ENCODE measurements around the gene TTC31.

GRCh38 chr2:74440378-74441169 lies 42.3 kb upstream of the TTC31 start:
- TF ChIP-seq CTCF (IDR thresholded peaks at IDR 0.05; ENCODE audit: low read depth, low read length, poor library complexity, severe bottlenecking) (no peak), EZH2phosphoT487 (IDR thresholded peaks at IDR 0.05; ENCODE audit: borderline replicate concordance, low read length) (no peak)
